K562 (cell line): Measurements from ENCODE around the gene B3GALT4. TPM values are rescaled to one million over a fixed set of nuclear protein-coding genes. Genes with fewer than 3 reads are reported as not detected.

Experiments used
- ARID2 ChIP-seq: fragments of 450-650 bp; IDR thresholded peaks from 2 replicates; pipeline ENCODE4 v1.6.1; 2017; ENCODE audit warnings: antibody characterized with exemption, mild to moderate bottlenecking
- BRF1 ChIP-seq: IDR thresholded peaks from 3 replicates; pipeline ENCODE4 v1.6.1; 2011; ENCODE audit warnings: borderline replicate concordance, mild to moderate bottlenecking; ENCODE audit not compliant: insufficient read length; ENCODE audit errors: extremely low read depth
- ETV1 ChIP-seq: fragments of 450-650 bp; conservative IDR thresholded peaks from 2 replicates; pipeline ENCODE4 v1.6.1; 2016; ENCODE audit warnings: missing genetic modification characterization, control low read depth, low read depth, missing compliant biosample characterization
- EWSR1 ChIP-seq: fragments of 450-650 bp; IDR thresholded peaks from 2 replicates; pipeline ENCODE4 v1.6.1; 2018; ENCODE audit warnings: borderline replicate concordance, mild to moderate bottlenecking, low read depth, moderate library complexity; ENCODE audit not compliant: partially characterized antibody
- GTF2E2 ChIP-seq: fragments of 200-800 bp; sonication (Bioruptor generic); IDR thresholded peaks from 2 replicates; pipeline ENCODE4 v1.6.1; 2016; ENCODE audit warnings: missing genetic modification characterization, missing compliant biosample characterization
- KDM4B ChIP-seq, 2 experiments: fragments of 450-650 bp in 1 of 2; sonication (generic) in 1 of 2; IDR thresholded peaks; 2 replicates each; pipeline ENCODE4 v1.6.1; 2016 to 2017; ENCODE audit warnings: borderline replicate concordance in 2 of 2, antibody characterized with exemption in 1 of 2, low read depth in 1 of 2, mild to moderate bottlenecking in 1 of 2
- NUFIP1 ChIP-seq: fragments of 450-650 bp; IDR thresholded peaks from 2 replicates; pipeline ENCODE4 v1.6.1; 2018; ENCODE audit not compliant: partially characterized antibody
- SIRT6 ChIP-seq: IDR thresholded peaks from one replicate; pipeline ENCODE4 v1.6.1; 2012; ENCODE audit warnings: low read depth, mild to moderate bottlenecking, control low read depth, inconsistent platforms, low read length, moderate library complexity
- SNIP1 ChIP-seq: fragments of 450-650 bp; IDR thresholded peaks from 2 replicates; pipeline ENCODE4 v1.7.1; 2017; ENCODE audit warnings: low read depth, mild to moderate bottlenecking
- TAF15 ChIP-seq: fragments of 200-400 bp; formaldehyde crosslinking; IDR thresholded peaks from 2 replicates; pipeline ENCODE4 v1.6.1; 2017; ENCODE audit warnings: mild to moderate bottlenecking, low read depth, low read length, moderate library complexity
- ZNF354B ChIP-seq: fragments of 250-450 bp; sonication (Bioruptor Pico); IDR thresholded peaks from 2 replicates; pipeline ENCODE4 v1.4.0; 2020
- ZNF785 ChIP-seq: fragments of 250-450 bp; sonication (Bioruptor Pico); IDR thresholded peaks from 2 replicates; pipeline ENCODE4 v1.4.0; 2020; ENCODE audit warnings: mild to moderate bottlenecking
- polyA plus RNA-seq, 8 experiments: library from polyadenylated mRNA; depleted of rRNA in 4 of 8; stranded (reverse) in 5 of 8; unstranded in 3 of 8; fragments of >200 nt; fragmentation: Nextera tagmentation in 2 of 8; fragmentation: Illumina TruSeq in 1 of 8; extraction: Ambion mirVana in 2 of 8; extraction: Trizol in 1 of 8; gene quantifications; 2 replicates each; pipeline versions ENCODE4 v1.2.1 to v1.2.3, GENCODE V29; 2011 to 2014; ENCODE audit warnings: inconsistent platforms in 1 of 8, missing spikeins in 1 of 8
- total RNA-seq, 7 experiments: library from RNA; depleted of rRNA in 6 of 7; stranded (reverse); fragments of >200 nt in 6 of 7; fragmentation: Illumina TruSeq in 2 of 7; extraction: Trizol in 2 of 7; gene quantifications; 2 replicates each; pipeline versions ENCODE4 v1.2.1 to v1.2.3, GENCODE V29; 2011 to 2021; ENCODE audit warnings: low replicate concordance in 1 of 7
- TF ChIP-seq, protein P1 (sequence below): sonication (generic); formaldehyde crosslinking; IDR thresholded peaks from 2 replicates; pipeline ENCODE4 v1.8.1; 2023; ENCODE audit warnings: mild to moderate bottlenecking, missing genetic modification reagents
- TF ChIP-seq, protein P2 (sequence below): fragments of 450-650 bp; IDR thresholded peaks from 2 replicates; pipeline ENCODE4 v1.7.0; 2016; ENCODE audit warnings: borderline replicate concordance
- TF ChIP-seq, protein P3 (sequence below): fragments of 200-800 bp; sonication (Bioruptor generic); IDR thresholded peaks from 2 replicates; pipeline ENCODE4 v1.6.1; 2017; ENCODE audit warnings: missing genetic modification characterization, missing compliant biosample characterization
- TF ChIP-seq, protein P4 (sequence below): fragments of 450-650 bp; IDR thresholded peaks from 2 replicates; pipeline ENCODE4 v1.6.1; 2018; ENCODE audit warnings: mild to moderate bottlenecking, low read depth; ENCODE audit not compliant: partially characterized antibody
- TF ChIP-seq, protein P5 (sequence below): fragments of 200-400 bp; formaldehyde crosslinking; IDR thresholded peaks from 2 replicates; pipeline ENCODE4 v1.6.1; 2017; ENCODE audit warnings: mild to moderate bottlenecking, low read depth, low read length, moderate library complexity

B3GALT4 gene
- total and polyA plus RNA-seq, 9 of the 15 experiments (the other 6 are each of a cell fraction or from before 2014, with no cell fraction given): 0.11 to 1.3 (median 0.53) TPM; not detected in 1

DNA sequence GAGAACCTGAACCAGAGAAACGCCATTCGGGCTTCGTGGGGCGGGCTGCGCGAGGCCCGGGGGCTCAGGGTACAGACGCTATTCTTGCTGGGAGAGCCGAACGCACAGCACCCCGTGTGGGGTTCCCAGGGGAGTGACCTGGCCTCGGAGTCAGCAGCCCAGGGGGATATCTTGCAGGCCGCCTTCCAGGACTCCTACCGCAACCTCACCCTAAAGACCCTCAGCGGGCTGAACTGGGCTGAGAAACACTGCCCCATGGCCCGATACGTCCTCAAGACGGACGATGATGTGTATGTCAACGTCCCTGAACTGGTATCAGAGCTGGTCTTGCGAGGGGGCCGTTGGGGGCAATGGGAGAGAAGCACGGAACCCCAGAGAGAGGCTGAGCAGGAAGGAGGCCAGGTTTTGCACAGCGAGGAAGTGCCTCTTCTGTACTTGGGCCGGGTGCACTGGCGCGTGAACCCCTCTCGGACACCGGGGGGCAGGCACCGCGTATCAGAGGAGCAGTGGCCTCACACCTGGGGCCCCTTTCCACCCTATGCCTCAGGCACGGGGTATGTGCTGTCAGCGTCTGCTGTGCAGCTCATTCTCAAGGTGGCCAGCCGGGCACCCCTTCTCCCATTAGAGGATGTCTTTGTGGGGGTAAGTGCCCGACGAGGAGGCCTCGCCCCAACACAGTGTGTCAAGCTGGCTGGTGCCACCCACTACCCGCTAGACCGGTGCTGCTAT is 904 bp downstream of the B3GALT4 start (continued):
- TF ChIP-seq NUFIP1 (no peak), GTF2E2 (tag) (no peak), TAF15 (0 out of 2 replicates have a peak, but pooled peaks have one; percentile 30), SIRT6 (no peak), ZNF785 (no peak), ZNF354B (CRISPR knock-in tag) (no peak), ETV1 (tag) (no peak), KDM4B (IDR thresholded peaks at IDR 0.05; ENCODE audit: borderline replicate concordance in 2 of 2, low read depth in 1 of 2) (no peak), SNIP1 (no peak), BRF1 (no peak), EWSR1 (no peak), ARID2 (no peak)
- TF ChIP-seq, protein P1, sequence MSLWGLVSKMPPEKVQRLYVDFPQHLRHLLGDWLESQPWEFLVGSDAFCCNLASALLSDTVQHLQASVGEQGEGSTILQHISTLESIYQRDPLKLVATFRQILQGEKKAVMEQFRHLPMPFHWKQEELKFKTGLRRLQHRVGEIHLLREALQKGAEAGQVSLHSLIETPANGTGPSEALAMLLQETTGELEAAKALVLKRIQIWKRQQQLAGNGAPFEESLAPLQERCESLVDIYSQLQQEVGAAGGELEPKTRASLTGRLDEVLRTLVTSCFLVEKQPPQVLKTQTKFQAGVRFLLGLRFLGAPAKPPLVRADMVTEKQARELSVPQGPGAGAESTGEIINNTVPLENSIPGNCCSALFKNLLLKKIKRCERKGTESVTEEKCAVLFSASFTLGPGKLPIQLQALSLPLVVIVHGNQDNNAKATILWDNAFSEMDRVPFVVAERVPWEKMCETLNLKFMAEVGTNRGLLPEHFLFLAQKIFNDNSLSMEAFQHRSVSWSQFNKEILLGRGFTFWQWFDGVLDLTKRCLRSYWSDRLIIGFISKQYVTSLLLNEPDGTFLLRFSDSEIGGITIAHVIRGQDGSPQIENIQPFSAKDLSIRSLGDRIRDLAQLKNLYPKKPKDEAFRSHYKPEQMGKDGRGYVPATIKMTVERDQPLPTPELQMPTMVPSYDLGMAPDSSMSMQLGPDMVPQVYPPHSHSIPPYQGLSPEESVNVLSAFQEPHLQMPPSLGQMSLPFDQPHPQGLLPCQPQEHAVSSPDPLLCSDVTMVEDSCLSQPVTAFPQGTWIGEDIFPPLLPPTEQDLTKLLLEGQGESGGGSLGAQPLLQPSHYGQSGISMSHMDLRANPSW: 0 out of 2 replicates have a peak, but pooled peaks have one; percentile 7
- TF ChIP-seq, protein P2, sequence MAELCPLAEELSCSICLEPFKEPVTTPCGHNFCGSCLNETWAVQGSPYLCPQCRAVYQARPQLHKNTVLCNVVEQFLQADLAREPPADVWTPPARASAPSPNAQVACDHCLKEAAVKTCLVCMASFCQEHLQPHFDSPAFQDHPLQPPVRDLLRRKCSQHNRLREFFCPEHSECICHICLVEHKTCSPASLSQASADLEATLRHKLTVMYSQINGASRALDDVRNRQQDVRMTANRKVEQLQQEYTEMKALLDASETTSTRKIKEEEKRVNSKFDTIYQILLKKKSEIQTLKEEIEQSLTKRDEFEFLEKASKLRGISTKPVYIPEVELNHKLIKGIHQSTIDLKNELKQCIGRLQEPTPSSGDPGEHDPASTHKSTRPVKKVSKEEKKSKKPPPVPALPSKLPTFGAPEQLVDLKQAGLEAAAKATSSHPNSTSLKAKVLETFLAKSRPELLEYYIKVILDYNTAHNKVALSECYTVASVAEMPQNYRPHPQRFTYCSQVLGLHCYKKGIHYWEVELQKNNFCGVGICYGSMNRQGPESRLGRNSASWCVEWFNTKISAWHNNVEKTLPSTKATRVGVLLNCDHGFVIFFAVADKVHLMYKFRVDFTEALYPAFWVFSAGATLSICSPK: no peak
- TF ChIP-seq, protein P3, sequence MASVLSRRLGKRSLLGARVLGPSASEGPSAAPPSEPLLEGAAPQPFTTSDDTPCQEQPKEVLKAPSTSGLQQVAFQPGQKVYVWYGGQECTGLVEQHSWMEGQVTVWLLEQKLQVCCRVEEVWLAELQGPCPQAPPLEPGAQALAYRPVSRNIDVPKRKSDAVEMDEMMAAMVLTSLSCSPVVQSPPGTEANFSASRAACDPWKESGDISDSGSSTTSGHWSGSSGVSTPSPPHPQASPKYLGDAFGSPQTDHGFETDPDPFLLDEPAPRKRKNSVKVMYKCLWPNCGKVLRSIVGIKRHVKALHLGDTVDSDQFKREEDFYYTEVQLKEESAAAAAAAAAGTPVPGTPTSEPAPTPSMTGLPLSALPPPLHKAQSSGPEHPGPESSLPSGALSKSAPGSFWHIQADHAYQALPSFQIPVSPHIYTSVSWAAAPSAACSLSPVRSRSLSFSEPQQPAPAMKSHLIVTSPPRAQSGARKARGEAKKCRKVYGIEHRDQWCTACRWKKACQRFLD: 0 out of 2 replicates have a peak, but pooled peaks have one; percentile 18
- TF ChIP-seq, protein P4, sequence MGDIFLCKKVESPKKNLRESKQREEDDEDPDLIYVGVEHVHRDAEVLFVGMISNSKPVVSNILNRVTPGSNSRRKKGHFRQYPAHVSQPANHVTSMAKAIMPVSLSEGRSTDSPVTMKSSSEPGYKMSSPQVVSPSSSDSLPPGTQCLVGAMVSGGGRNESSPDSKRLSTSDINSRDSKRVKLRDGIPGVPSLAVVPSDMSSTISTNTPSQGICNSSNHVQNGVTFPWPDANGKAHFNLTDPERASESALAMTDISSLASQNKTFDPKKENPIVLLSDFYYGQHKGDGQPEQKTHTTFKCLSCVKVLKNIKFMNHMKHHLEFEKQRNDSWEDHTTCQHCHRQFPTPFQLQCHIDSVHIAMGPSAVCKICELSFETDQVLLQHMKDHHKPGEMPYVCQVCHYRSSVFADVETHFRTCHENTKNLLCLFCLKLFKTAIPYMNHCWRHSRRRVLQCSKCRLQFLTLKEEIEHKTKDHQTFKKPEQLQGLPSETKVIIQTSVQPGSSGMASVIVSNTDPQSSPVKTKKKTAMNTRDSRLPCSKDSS: no peak
- TF ChIP-seq, protein P5, sequence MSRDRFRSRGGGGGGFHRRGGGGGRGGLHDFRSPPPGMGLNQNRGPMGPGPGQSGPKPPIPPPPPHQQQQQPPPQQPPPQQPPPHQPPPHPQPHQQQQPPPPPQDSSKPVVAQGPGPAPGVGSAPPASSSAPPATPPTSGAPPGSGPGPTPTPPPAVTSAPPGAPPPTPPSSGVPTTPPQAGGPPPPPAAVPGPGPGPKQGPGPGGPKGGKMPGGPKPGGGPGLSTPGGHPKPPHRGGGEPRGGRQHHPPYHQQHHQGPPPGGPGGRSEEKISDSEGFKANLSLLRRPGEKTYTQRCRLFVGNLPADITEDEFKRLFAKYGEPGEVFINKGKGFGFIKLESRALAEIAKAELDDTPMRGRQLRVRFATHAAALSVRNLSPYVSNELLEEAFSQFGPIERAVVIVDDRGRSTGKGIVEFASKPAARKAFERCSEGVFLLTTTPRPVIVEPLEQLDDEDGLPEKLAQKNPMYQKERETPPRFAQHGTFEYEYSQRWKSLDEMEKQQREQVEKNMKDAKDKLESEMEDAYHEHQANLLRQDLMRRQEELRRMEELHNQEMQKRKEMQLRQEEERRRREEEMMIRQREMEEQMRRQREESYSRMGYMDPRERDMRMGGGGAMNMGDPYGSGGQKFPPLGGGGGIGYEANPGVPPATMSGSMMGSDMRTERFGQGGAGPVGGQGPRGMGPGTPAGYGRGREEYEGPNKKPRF: no peak
